ENCODE measurements around the gene TRIM60. TPM values are rescaled to one million over a fixed set of nuclear protein-coding genes. Genes with fewer than 3 reads are reported as not detected.

TRIM60 gene
- total RNA-seq (2022; extraction: Qiagen RNA extraction; ENCODE audit: low read depth) = not detected in 5 replicates

DNA sequence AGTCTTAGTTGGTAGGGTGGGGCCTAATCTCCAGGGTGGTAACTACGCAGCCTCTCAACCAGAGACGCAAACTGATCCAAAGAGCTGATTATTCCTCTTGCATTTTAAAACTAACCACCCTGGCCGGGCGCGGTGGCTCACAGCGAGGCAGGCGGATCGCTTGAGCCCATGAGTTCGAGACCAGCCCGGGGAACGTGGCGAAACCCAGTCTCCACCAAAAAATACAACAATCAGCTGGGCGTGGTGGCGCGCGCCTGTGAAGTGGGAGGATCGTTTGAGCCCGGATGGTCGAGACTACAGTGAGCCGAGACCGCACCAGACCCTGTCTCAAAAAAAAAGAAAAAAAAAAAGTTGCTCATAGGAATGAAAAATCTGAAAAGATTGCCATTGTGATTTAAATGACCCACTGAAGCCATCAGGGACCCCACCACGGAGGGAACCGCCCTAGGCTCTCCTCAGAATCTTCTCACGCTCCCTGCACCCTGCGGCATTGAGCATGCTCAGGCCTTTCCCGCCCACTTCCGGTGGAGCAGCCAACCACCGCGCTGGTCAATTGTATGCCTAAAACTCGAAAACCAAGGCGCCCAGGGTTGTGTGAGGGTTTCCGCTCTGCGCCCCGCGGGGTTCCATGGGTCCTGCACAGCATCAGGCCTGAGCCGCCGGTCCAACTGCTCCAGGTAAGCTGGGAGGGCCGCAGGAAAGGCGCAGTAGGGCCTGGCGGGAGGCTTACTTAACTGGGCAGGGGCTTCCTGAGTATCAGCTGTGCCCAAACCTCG lies at the start of gene TRIM60:
Gene TRIM60, plus strand, starts transcription at position 564 of the 776 bp plus-strand sequence. CDS start 8,074 bp downstream, outside the sequence.

DNA sequence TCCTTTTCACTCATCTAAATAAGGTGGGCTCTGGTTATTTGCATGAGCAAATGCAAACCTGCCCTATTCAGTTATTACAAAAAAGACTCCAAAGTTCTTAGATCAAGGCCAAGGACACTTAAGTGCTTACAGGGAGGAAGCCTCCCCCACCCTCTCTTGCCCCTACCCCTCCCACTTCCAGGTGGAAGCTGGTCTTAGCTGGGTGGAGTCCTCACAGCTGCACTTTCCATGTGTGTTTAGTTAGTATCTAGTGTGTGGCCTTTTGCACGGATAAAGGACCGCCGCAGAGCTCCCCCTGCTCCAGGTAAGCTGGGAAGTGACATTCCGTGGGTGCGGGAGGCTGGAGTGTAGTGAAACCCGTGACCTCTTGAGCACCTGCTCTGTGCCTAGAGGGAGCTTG lies 21.8 kb downstream of the TRIM60 start, which contains the start of gene TRIM75:
Gene TRIM75, plus strand, starts transcription at position 222 of the 400 bp plus-strand sequence. CDS start 5,282 bp downstream, outside the sequence.

Other genes with a start within 250 kb of the TRIM60 start
- gene APELA, start 154.8 kb upstream of the TRIM60 start, total RNA-seq (2022; extraction: Qiagen RNA extraction; ENCODE audit: low read depth) = not detected in 5 replicates
- gene TRIM61, start 54.3 kb upstream of the TRIM60 start, total RNA-seq (2022; extraction: Qiagen RNA extraction; ENCODE audit: low read depth) = not detected in 5 replicates
- gene TRIM75, start 21.9 kb downstream of the TRIM60 start, total RNA-seq (2022; extraction: Qiagen RNA extraction; ENCODE audit: low read depth) = not detected in 5 replicates
- gene TMEM192, start 80.9 kb downstream of the TRIM60 start, total RNA-seq (2022; extraction: Qiagen RNA extraction; ENCODE audit: low read depth) = 6.1 to 9.7 TPM (median 8.4 TPM) in 5 replicates
- 10.0 to 13.3 TPM (median 11.6 TPM) in 5 replicates for gene KLHL2, start 175.6 kb downstream of the TRIM60 start, total RNA-seq (2022; extraction: Qiagen RNA extraction; ENCODE audit: low read depth)